GM06990 (cell line): ENCODE measurements around the gene GALNT8.
A peak's percentile ranks its signal among the peaks of the same experiment; 100 is the strongest.
"Not testable (repeated sequence)": the region's sequence is repeated elsewhere in the genome, so short reads cannot be mapped to it uniquely, and the experiment has no call there.

Experiments
- DNase-seq: peaks from one replicate; pipeline ENCODE4 v3.0.0-alpha.2; 2011; ENCODE audit not compliant: insufficient read length; ENCODE audit errors: extremely low read depth
- H3K27me3 ChIP-seq: replicated peaks from 2 replicates; pipeline ENCODE4 v1.6.0; 2011; ENCODE audit warnings: low read length; ENCODE audit not compliant: control insufficient read depth, insufficient read depth
- H3K36me3 ChIP-seq: 2 replicates; pipeline ENCODE4 v1.5.1; 2011; ENCODE audit warnings: low read length; ENCODE audit not compliant: control insufficient read depth, insufficient read depth
- H3K4me3 ChIP-seq: replicated peaks from 2 replicates; pipeline ENCODE4 v1.5.1; 2011; ENCODE audit warnings: low read depth, mild to moderate bottlenecking, control low read depth, low read length
- TF ChIP-seq, protein P1 (sequence below): IDR thresholded peaks from 2 replicates; pipeline ENCODE4 v1.5.1; 2011; ENCODE audit warnings: low read length, control low read depth, mild to moderate bottlenecking, inconsistent platforms; ENCODE audit not compliant: insufficient read depth, poor library complexity, severe bottlenecking

Gene GALNT8

DNA sequence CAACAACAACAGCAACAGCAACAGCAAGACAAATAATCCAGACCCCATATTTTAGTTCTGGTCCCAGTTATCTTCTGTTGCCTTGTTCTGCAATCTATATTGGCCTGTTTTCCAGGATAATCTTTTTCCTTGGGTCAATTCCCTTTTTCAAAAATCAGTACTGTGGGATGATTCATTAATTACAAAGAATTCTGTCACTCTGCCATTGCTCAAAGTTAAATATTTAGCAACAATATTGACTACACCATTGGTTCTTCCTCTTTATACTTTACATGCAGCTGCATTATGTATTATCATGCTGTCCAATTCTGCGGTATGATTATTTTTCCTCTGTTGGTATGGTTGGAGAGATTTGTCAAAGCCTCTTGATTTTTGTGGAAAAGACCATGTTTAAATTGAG, 10.1 kb upstream of the GALNT8 start:
- no peak for DNase-seq
- no peak overlapping the region for H3K4me3 ChIP-seq
- H3K27me3 ChIP-seq = no peaks in the 10 kb centered on the region
- TF ChIP-seq, protein P1, sequence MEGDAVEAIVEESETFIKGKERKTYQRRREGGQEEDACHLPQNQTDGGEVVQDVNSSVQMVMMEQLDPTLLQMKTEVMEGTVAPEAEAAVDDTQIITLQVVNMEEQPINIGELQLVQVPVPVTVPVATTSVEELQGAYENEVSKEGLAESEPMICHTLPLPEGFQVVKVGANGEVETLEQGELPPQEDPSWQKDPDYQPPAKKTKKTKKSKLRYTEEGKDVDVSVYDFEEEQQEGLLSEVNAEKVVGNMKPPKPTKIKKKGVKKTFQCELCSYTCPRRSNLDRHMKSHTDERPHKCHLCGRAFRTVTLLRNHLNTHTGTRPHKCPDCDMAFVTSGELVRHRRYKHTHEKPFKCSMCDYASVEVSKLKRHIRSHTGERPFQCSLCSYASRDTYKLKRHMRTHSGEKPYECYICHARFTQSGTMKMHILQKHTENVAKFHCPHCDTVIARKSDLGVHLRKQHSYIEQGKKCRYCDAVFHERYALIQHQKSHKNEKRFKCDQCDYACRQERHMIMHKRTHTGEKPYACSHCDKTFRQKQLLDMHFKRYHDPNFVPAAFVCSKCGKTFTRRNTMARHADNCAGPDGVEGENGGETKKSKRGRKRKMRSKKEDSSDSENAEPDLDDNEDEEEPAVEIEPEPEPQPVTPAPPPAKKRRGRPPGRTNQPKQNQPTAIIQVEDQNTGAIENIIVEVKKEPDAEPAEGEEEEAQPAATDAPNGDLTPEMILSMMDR = no peak
- H3K36me3 ChIP-seq = no peaks in the 10 kb centered on the region

DNA sequence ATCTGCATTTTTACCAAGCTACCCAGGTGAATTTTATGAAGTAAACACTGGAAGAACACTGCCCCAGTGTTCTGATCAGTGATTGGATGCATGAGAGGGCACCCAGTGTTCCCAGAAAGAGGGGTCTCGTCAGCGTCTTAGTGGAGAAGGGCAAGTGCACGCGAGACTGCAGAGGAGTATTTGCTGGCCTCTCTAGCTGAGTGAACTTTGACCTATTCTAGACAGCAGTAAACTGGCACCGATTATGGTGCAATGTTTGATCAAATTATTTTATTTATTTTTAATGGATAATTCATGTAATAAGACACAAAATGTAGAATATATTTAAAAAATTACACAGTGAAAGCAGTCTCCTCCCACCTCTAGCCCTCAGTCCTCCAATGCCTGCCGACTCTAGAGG, 5.3 kb upstream of the GALNT8 start:
- Histone ChIP-seq H3K4me3 (no peak overlapping the region), H3K27me3 (no peaks in the 10 kb centered on the region), H3K36me3 (no peaks in the 10 kb centered on the region)
- TF ChIP-seq, protein P1 = no peak
- DNase-seq = no peak

DNA sequence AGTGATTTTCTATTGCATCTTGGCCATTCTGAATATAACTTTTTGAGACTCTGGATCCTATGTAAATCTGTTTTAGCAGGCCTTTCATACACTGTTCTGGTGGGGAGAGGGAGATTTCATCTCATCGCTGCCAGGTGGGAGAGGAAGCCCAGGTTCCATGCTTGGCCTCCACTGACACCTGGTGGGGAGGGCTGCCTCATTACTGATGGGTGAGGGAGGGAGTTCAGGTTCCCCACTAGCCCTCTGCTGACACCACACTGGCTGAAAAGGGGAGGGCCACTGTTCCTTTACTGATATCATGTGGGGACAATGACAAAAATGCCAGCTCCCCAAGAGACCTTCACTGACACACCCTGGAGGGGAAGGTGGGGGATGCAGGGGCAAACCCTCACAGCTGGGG, 2.4 kb upstream of the GALNT8 start:
- DNase-seq = no peak
- Histone ChIP-seq H3K4me3 (no peak overlapping the region), H3K36me3 (no peaks in the 10 kb centered on the region), H3K27me3 (no peaks in the 10 kb centered on the region)
- TF ChIP-seq, protein P1 = peak; percentile 8

DNA sequence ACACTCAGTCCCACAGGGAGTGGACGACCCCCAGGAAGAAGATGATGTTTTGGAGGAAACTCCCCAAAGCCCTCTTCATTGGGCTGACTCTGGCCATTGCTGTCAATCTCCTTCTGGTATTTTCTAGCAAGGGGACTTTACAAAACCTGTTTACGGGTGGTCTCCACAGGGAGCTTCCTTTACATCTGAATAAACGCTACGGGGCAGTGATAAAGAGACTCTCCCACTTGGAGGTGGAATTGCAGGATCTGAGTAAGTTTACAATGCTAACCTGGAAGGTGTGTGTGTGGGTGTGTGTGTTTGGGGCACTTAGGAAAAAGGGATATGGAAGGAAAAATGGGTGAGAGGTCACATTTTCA, 416 bp downstream of the GALNT8 start:
- TF ChIP-seq, protein P1 = no peak

DNA sequence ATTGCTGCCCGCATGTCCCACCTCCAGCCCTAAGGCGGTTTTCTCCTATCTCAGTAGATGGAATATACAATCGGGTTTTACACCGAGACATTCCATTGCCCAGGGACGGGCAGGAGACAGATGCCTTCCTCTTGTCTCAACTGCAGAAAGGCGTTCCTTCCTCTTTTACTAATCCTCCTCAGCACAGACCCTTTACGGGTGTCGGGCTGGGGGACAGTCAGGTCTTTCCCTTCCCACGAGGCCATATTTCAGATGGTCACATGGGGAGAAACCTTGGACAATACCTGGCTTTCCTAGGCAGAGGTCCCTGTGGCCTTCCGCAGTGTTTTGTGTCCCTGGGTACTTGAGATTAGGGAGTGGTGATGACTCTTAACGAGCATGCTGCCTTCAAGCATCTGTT, 1.4 kb downstream of the GALNT8 start:
- H3K36me3 ChIP-seq, DNase-seq, H3K27me3 ChIP-seq, H3K4me3 ChIP-seq: not testable (repeated sequence)

More for the DNA sequence above, 416 bp downstream of the GALNT8 start:
- no peak for DNase-seq
- Histone ChIP-seq H3K27me3 (no peaks in the 10 kb centered on the region; the same call in 1 of the 2 replicates), H3K36me3 (no peaks in the 10 kb centered on the region), H3K4me3 (no peak overlapping the region)

DNA sequence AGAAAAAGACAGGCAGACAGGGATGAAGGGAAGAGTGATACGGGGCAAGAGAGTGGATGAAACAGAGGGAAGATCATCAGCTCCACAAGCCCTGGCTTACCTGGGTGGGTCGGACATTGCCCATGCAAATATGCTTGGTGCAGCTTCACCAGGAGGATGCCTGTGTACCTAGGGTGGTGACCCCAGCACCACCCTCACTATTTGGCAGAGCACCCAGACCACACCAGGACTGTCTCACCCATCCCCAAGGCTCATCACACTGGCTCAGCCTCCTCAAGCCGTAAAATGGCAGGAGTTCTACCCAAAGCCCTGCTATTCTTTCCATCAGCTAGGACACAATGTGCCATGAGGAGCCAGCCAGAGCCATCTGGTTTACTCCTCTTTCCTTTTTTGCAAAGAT, 3.0 kb downstream of the GALNT8 start:
- H3K27me3 ChIP-seq = no peaks in the 10 kb centered on the region; the same call in 1 of the 2 replicates
- TF ChIP-seq, protein P1 = no peak
- DNase-seq = no peak

More for the DNA sequence above, 3.0 kb downstream of the GALNT8 start:
- Histone ChIP-seq H3K36me3 (no peaks in the 10 kb centered on the region), H3K4me3 (no peak overlapping the region)
